OCI-LY7 (cell line): ENCODE measurements around the gene PNCK. TPM values are rescaled to one million over a fixed set of nuclear protein-coding genes. Genes with fewer than 3 reads are reported as not detected.

Experiments
- BruUV-seq: library from RNA; stranded (reverse); fragments of 400-500 nt; replicated peaks from 2 replicates; lab custom pipeline; 2021; lab: Mats Ljungman, UMichigan
- CTCF ChIA-PET: fragments of 300-600 bp; sonication (Branson Sonifier 250); formaldehyde crosslinking; loops from one replicate; lab custom pipeline; 2022; ENCODE audit warnings: antibody characterized with exemption; ENCODE audit not compliant: unreplicated experiment; lab: Charles Lee
- POLR2A ChIA-PET: fragments of 300-600 bp; sonication (Branson Sonifier 250); formaldehyde crosslinking; loops from one replicate; lab custom pipeline; 2022; ENCODE audit warnings: antibody characterized with exemption; lab: Charles Lee
- DNase-seq: peaks from one replicate; pipeline ENCODE4 v3.0.0-alpha.2; 2015; ENCODE audit warnings: low spot score
- H2AFZ ChIP-seq: fragments of 200-600 bp; sonication (generic), shearing (Covaris generic); 2 replicates; pipeline ENCODE4 v1.6.1; 2014; ENCODE audit warnings: mild to moderate bottlenecking, antibody characterized with exemption, low read length, moderate library complexity
- H3K27ac ChIP-seq: fragments of 200-600 bp; sonication (generic); 2 replicates; pipeline ENCODE4 v1.5.1; 2014; ENCODE audit warnings: mixed run types, low read depth, mild to moderate bottlenecking, moderate library complexity, low read length, inconsistent platforms; ENCODE audit not compliant: poor library complexity, severe bottlenecking
- H3K36me3 ChIP-seq: fragments of 200-600 bp; sonication (generic); 2 replicates; pipeline ENCODE4 v1.6.1; 2014; ENCODE audit warnings: mild to moderate bottlenecking, antibody characterized with exemption, low read length, moderate library complexity, mixed read lengths; ENCODE audit not compliant: insufficient read depth
- H3K4me1 ChIP-seq: fragments of 200-600 bp; sonication (generic); 2 replicates; pipeline ENCODE4 v1.5.1; 2014; ENCODE audit warnings: mild to moderate bottlenecking, low read length; ENCODE audit not compliant: insufficient read depth, poor library complexity, severe bottlenecking
- H3K4me2 ChIP-seq: fragments of 200-600 bp; sonication (generic); 2 replicates; pipeline ENCODE4 v1.6.1; 2014; ENCODE audit warnings: mild to moderate bottlenecking, low read length
- H3K4me3 ChIP-seq: fragments of 200-600 bp; sonication (generic); 2 replicates; pipeline ENCODE4 v1.5.1; 2014; ENCODE audit warnings: mild to moderate bottlenecking, low read depth, low read length; ENCODE audit not compliant: poor library complexity, severe bottlenecking
- H3K79me2 ChIP-seq: fragments of 200-600 bp; sonication (generic); 2 replicates; pipeline ENCODE4 v1.6.1; 2016; ENCODE audit warnings: low read depth, mild to moderate bottlenecking, low read length, moderate library complexity, mixed read lengths; ENCODE audit not compliant: insufficient read depth
- H3K9me2 ChIP-seq: fragments of 200-600 bp; sonication (generic); 2 replicates; pipeline ENCODE4 v1.6.1; 2016; ENCODE audit warnings: mild to moderate bottlenecking, low read length, mixed read lengths; ENCODE audit not compliant: insufficient read depth
- H3K9me3 ChIP-seq: fragments of 200-600 bp; sonication (generic); 2 replicates; pipeline ENCODE4 v1.6.1; 2014; ENCODE audit warnings: mild to moderate bottlenecking, mixed run types, low read length, mixed read lengths
- H4K20me1 ChIP-seq: fragments of 200-600 bp; sonication (generic); 2 replicates; pipeline ENCODE4 v1.6.1; 2014; ENCODE audit warnings: mild to moderate bottlenecking, antibody characterized with exemption, low read length, moderate library complexity, mixed read lengths; ENCODE audit not compliant: insufficient read depth
- EZH2phosphoT487 ChIP-seq: fragments of 200-600 bp; sonication (generic); IDR thresholded peaks from 2 replicates; pipeline ENCODE4 v1.6.1; 2018; ENCODE audit warnings: low read depth, borderline replicate concordance, mild to moderate bottlenecking, mixed run types, antibody characterized with exemption, low read length, moderate library complexity, mixed read lengths
- intact Hi-C: fragments of 100-400 bp; cut with micrococcal nuclease; formaldehyde crosslinking; loops from one replicate; pipeline ENCODE4 v1.10.0; 2022; ENCODE audit not compliant: unreplicated experiment
- total RNA-seq, 2 experiments: library from RNA; depleted of rRNA in 1 of 2; stranded (reverse); fragments of >200 nt in 1 of 2; shearing (Covaris generic) in 1 of 2; gene quantifications; 2 replicates each; pipeline ENCODE4 v1.2.3, GENCODE V29; 2014 to 2022
- TF ChIP-seq, protein P1 (sequence below): fragments of 200-600 bp; sonication (generic); conservative IDR thresholded peaks from 2 replicates; pipeline ENCODE4 v1.5.1; 2014; ENCODE audit warnings: mild to moderate bottlenecking, antibody characterized with exemption, low read length, moderate library complexity, mixed read lengths

The PNCK gene
- total RNA-seq, 2 experiments from 2014 or later, result 0.19 TPM; not detected in 1

DNA sequence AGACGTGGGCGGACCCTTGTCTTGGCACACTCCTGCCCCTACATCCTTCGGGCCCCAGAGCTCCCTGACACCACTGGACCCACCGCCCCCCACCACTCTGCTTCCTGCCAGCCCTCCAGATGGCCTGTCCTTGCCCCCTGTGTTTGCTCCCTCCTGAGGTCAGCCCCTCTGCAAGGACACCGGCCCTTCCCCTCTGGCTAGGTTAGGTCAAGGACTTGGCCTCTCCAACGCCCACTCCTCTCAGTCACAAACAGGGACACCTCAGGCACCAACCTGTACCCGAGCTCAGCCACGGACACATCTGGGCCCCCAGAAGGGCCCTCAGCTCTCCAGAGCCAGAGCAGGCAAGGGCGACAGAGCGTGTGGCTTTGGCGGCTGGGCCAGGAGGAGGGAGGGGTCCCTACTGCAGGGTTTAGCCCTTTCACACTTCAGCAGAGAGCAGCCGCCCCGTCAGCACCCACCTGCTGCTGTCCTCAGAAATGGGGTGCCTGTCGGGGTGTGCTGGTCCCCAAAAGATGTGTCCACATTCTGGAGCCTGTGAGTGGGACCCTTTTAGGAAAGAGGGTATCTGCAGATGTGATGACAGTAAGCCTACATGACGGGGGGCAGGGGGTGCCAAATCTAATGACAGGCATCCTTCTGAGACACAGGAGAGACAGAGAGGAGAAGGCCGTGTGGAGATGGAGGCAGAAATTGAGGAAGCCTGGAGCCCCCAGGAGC is 50.1 kb downstream of the PNCK start:
- Histone ChIP-seq H3K36me3 (no peaks in the 10 kb centered on the region), H3K79me2 (no peaks in the 10 kb centered on the region), H3K4me3 (no peak overlapping the region), H3K9me2 (no peaks in the 10 kb centered on the region), H3K9me3 (no peaks in the 10 kb centered on the region), H3K27ac (no peak overlapping the region), H3K4me1 (no peaks in the 10 kb centered on the region), H3K4me2 (no peak overlapping the region), H4K20me1 (no peaks in the 10 kb centered on the region), H2AFZ (no peak overlapping the region)
- POLR2A ChIA-PET, result no interaction called here
- intact Hi-C loops, result no loop called here
- CTCF ChIA-PET, result no interaction called here
- TF ChIP-seq EZH2phosphoT487, result no peak
- TF ChIP-seq, protein P1, sequence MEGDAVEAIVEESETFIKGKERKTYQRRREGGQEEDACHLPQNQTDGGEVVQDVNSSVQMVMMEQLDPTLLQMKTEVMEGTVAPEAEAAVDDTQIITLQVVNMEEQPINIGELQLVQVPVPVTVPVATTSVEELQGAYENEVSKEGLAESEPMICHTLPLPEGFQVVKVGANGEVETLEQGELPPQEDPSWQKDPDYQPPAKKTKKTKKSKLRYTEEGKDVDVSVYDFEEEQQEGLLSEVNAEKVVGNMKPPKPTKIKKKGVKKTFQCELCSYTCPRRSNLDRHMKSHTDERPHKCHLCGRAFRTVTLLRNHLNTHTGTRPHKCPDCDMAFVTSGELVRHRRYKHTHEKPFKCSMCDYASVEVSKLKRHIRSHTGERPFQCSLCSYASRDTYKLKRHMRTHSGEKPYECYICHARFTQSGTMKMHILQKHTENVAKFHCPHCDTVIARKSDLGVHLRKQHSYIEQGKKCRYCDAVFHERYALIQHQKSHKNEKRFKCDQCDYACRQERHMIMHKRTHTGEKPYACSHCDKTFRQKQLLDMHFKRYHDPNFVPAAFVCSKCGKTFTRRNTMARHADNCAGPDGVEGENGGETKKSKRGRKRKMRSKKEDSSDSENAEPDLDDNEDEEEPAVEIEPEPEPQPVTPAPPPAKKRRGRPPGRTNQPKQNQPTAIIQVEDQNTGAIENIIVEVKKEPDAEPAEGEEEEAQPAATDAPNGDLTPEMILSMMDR, result no peak
- BruUV-seq, result no TSS peak
- no peak for DNase-seq

DNA sequence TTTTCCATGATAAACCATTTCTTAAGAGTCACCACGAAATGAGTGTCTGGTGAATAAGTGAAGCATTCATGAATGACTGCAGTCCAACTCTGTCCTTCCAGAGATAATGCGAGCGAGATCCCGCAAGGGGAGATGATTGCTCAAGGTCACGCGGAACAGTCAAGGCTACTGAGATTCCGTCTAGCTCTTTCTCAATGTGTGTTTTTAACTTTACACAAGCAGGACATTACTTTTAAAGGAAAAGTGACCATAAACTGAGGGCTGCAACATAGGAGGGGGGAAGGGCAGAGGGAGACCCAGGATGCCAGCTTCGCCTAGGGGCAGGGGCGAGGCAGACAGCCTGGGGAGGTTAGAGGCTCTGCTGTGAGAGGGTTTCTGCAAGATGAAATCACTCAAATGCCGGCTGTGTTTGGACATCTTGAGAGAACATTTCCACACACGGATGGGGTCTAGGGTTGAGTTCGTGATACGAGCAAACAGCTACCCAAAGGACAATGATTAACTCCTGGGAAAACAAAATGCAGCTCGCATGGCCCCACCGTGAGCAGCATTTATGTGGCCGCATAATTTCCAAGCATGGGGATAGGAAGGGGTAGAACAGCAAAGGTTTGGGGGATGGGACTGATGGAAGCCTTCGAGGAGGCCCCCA is 50.8 kb downstream of the PNCK start:
- H3K9me3 ChIP-seq, result no peaks in the 10 kb centered on the region
- H3K4me2 ChIP-seq, result no peak overlapping the region
- ChIA-PET CTCF (no interaction called here), POLR2A (no interaction called here)
- no peak for DNase-seq
- H3K4me1 ChIP-seq, result no peaks in the 10 kb centered on the region
- H2AFZ ChIP-seq, result no peak overlapping the region
- TF ChIP-seq, protein P1, result no peak
- no peak for TF ChIP-seq EZH2phosphoT487
- H3K4me3 ChIP-seq, result no peak overlapping the region
- intact Hi-C loops, result no loop called here
- no peaks in the 10 kb centered on the region for H4K20me1 ChIP-seq
- H3K79me2 ChIP-seq, result no peaks in the 10 kb centered on the region
- H3K36me3 ChIP-seq, result no peaks in the 10 kb centered on the region
- no peaks in the 10 kb centered on the region for H3K9me2 ChIP-seq
- H3K27ac ChIP-seq, result no peak overlapping the region
- BruUV-seq, result no TSS peak
